HG02678 (cell line): ENCODE measurements around the gene SOSTDC1.
"Not testable (repeated sequence)": the region's sequence is repeated elsewhere in the genome, so short reads cannot be mapped to it uniquely, and the experiment has no call there.

Source experiments
- ATAC-seq: cut with Tn5 transposase; IDR thresholded peaks from one replicate; pipeline ENCODE4 v1.9.1; 2021; ENCODE audit warnings: mild to moderate bottlenecking, moderate library complexity; ENCODE audit not compliant: unreplicated experiment

Gene SOSTDC1, protein sequence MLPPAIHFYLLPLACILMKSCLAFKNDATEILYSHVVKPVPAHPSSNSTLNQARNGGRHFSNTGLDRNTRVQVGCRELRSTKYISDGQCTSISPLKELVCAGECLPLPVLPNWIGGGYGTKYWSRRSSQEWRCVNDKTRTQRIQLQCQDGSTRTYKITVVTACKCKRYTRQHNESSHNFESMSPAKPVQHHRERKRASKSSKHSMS

GRCh38 chr7:16465469-16466361 is at the start of gene SOSTDC1:
TSS of gene SOSTDC1 (minus strand) at chr7:16465738. CDS start at chr7:16465668, 70 bp downstream.
- ATAC-seq = no peak

- ATAC-seq = no peak
These were observed 49.2 kb upstream of the SOSTDC1 start for GRCh38 chr7:16514729-16515128.

- no peak for ATAC-seq
These were observed 48.7 kb upstream of the SOSTDC1 start for GRCh38 chr7:16514271-16514670.

- ATAC-seq = no peak
These were observed 46.6 kb upstream of the SOSTDC1 start for GRCh38 chr7:16512097-16512496.

DNA sequence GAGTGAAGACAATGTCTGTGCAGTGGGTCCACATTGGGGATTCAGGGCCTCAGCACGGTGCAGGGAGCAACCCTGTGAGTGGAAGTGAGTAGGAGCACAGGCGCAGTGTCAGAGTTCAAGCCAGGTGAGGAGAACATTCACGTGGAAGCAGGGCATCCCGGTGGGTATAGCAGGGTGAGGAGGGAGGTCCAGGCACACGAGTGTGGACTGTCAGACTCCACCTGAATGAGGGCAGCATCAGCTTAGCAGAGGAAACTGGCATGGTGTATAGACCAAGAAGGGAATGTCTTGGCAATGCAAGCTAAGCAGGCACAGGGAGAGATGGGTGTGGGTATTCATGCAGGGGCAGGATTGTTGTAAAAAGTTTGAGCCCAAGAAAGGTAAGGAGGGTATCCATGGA is 45.8 kb upstream of the SOSTDC1 start:
- no peak for ATAC-seq

DNA sequence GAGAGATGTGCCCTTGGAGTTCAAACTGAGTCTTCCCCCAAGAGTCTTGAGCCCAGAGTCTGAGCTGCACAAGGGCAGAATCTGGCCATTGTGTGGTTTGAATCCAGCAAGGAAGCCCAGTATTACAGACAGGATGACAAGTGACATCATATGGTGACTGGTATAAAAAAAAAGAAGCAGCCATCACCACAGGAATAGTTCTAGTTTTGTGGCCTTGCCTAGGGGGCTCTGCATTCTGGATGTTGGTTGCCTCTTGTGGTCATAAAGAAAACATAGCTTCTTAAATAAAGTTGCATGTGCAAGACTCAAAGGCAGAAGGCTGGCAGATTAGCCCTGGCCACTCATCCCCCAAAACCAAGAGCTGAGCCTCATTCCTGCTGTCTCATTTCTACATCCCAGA is 44.3 kb upstream of the SOSTDC1 start:
- ATAC-seq = no peak

GRCh38 chr7:16506422-16506821 is 40.9 kb upstream of the SOSTDC1 start:
- ATAC-seq = not testable (repeated sequence)

DNA sequence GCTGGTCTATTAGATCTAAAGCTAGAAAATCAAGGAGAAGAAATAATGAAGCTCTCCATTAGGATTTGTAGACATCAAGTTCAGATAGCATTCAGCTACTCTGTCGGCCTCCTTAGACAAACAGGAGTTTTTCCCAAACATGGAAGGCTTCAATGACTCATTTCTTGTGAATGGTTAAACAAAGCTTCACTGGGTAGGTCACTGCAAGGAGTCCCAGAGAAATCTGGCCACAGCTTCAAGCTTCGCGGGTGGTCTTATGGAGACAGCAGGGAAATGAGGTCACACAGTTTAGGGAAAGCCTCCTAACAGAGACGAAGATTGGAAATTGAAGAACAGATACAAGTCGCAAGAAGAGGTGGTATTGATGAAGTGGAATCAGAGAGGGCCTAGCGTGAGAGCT is 38.5 kb upstream of the SOSTDC1 start:
- no peak for ATAC-seq

- no peak for ATAC-seq
These were observed 36.8 kb upstream of the SOSTDC1 start for GRCh38 chr7:16502303-16502702.

GRCh38 chr7:16498122-16498521 is 32.6 kb upstream of the SOSTDC1 start:
- ATAC-seq = no peak

DNA sequence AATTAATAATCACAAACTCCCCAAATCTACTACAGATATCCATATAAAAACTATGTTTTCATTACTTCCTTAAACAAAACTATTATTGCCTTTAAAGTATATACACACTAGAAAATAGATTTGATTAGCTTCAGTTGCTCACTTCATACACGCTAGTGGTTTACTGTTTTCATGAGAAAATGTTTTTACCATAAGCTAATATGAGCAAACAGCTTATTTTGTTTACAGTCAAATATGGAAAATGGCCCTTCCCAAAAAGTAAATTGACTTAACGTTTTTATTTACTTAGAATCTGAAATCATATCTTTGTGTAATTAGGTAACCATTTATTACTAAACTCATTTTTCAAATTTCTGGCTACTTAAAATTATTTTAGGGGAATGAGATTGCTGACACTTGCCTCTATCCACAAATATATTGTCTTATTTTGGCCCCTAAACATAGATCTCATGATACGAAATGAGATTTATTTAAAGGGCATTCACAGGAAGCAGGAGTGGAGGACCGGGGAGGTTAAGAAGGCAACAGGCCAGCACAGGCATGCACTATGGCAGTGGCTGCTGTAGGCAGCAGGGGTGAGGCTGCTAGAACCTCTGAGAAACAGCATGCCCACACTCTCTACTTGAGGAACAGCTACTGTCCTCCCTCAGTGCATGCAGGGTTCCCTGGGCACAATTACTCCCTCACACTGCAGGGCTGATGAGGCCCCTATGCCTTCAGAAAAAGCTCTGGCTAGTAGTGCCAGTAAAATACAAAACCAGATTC is 29.6 kb upstream of the SOSTDC1 start:
- no peak for ATAC-seq

- ATAC-seq = no peak
These were observed 29.0 kb upstream of the SOSTDC1 start for GRCh38 chr7:16494551-16494950.

GRCh38 chr7:16493266-16493665 is 27.7 kb upstream of the SOSTDC1 start:
- ATAC-seq = no peak

GRCh38 chr7:16492513-16493062 is 27.1 kb upstream of the SOSTDC1 start:
- no peak for ATAC-seq

DNA sequence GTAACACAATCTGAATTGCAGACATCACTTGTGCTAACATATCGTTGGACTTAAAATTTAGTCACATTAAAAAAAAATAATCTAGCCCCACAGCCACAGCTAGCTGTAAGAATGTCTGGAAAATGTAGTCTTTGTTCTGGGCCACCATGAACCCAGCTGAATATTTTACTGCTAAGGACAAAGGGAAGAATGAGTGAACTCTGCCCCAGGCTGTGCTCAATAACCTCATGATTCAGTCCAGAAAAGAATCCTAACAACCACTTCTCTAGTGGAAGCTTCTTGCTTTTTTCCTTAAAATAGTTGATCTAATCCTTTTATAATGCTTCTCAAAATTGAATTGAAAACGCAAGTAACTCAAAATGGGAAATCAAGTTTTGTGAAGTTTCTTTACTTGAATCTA is 25.6 kb upstream of the SOSTDC1 start:
- ATAC-seq = no peak

- no peak for ATAC-seq
These were observed 19.1 kb upstream of the SOSTDC1 start for GRCh38 chr7:16484453-16485158.

- ATAC-seq = no peak
These were observed 14.1 kb upstream of the SOSTDC1 start for GRCh38 chr7:16479591-16479990.

DNA sequence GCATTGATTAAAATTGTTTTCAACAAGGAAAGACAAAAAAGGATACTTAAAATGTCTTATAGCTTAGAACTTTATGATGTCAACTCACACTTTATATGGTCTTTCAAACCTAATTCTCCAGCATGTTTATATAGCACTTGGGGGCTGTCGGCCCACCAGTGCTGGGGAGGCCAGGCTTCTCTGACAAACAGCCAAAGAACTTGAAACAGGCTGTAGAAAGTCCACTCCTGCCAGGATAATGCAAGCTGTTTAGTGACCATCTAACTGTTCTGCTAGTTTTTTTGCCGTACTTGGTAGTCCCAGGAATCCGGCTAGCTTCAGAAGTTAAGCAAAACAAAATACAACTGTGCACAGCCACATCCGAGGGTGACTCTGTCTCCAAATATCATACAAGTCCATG is 13.6 kb upstream of the SOSTDC1 start:
- ATAC-seq = no peak

GRCh38 chr7:16471933-16472332 is 6.4 kb upstream of the SOSTDC1 start:
- no peak for ATAC-seq

- ATAC-seq = no peak
These were observed 1.4 kb downstream of the SOSTDC1 start for GRCh38 chr7:16463949-16464715.
